ENCODE measurements around the gene RAB5IF. TPM values are rescaled to one million over a fixed set of nuclear protein-coding genes. Genes with fewer than 3 reads are reported as not detected.

Gene RAB5IF
- total and polyA plus RNA-seq, 9 of the 15 experiments (the other 6 are each of a cell fraction or from before 2014, with no cell fraction given) = 26.5 to 198 (median 134) TPM

- no peak overlapping the region for H3K27ac ChIP-seq (ENCODE audit: extremely low read depth, low read depth, low read length)
- peaks cover 46% of the 10 kb centered on the region; the same call in 2 of the 3 replicates for H3K36me3 ChIP-seq (ENCODE audit: control insufficient read depth, insufficient read depth, low read length)
- FAIRE-seq = no peak
- intact Hi-C loops (cut with micrococcal nuclease) (no loop called here), in situ Hi-C loops (cut with MboI) (no loop called here)
- no peak overlapping the region for H3K9ac ChIP-seq (ENCODE audit: insufficient read depth in 1 of 2, low read depth in 2 of 2, low read length in 2 of 2)
- BruUV-seq (replicated peaks) = no TSS peak
- no peak for DNase-seq (ENCODE audit: extremely low read depth in 1 of 4, low spot score in 3 of 4)
- peaks cover 5% of the 10 kb centered on the region for H4K20me1 ChIP-seq (replicated peaks; ENCODE audit: control insufficient read depth, insufficient read depth, low read length)
- no peaks in the 10 kb centered on the region for H3K27me3 ChIP-seq (ENCODE audit: control insufficient read depth in 2 of 2, insufficient read depth in 2 of 2, low read length in 2 of 2)
- POLR2A ChIA-PET = no interaction called here
- WGBS (ENCODE audit: insufficient coverage, low coverage, missing lambda C conversion rate) = 93% methylated on average over 4 of the region's 4 CpGs
- no peak overlapping the region for H3K4me2 ChIP-seq (ENCODE audit: insufficient read depth, low read length)
- no peaks in the 10 kb centered on the region for H3K9me1 ChIP-seq (ENCODE audit: control insufficient read depth, insufficient read depth, low read length)
- H3K79me2 ChIP-seq (ENCODE audit: control insufficient read depth, insufficient read depth, low read length) = peaks cover 9% of the 10 kb centered on the region
- no peak overlapping the region for H3K4me3 ChIP-seq
- no peak overlapping the region for H2AFZ ChIP-seq (ENCODE audit: low read depth, low read length)
- ATAC-seq = no peak
- H3K9me3 ChIP-seq (replicated peaks; ENCODE audit: control insufficient read depth, insufficient read depth, low read depth, low read length) = no peaks in the 10 kb centered on the region
- CTCF ChIA-PET (ENCODE audit: low intra/inter-chr PET ratio) = no interaction called here
- H3K4me1 ChIP-seq (replicated peaks in 1 of 2; ENCODE audit: control insufficient read depth in 2 of 2, insufficient read depth in 2 of 2, low read length in 2 of 2) = no peaks in the 10 kb centered on the region; a peak in 1 of 5 replicates
- no peak for TF ChIP-seq ZNF407 (IDR thresholded peaks at IDR 0.05; ENCODE audit: low read depth)
- TF ChIP-seq ZNF354B (CRISPR knock-in tag; IDR thresholded peaks at IDR 0.05) = no peak
- TF ChIP-seq MXD1 (CRISPR knock-in tag; IDR thresholded peaks at IDR 0.05; ENCODE audit: borderline replicate concordance, poor library complexity, severe bottlenecking) = no peak
- TF ChIP-seq SMAD2 (IDR thresholded peaks at IDR 0.05; ENCODE audit: low read depth, low read length) = no peak
- no peak for TF ChIP-seq POLR2B (IDR thresholded peaks at IDR 0.05; ENCODE audit: low read depth, partially characterized antibody)
- TF ChIP-seq SRF (CRISPR knock-in tag; IDR thresholded peaks at IDR 0.05) = no peak
- TF ChIP-seq TGIF2 (CRISPR knock-in tag; IDR thresholded peaks at IDR 0.05) = no peak
- TF ChIP-seq SMARCA5 (IDR thresholded peaks at IDR 0.05) = no peak
- TF ChIP-seq ZBTB26 (CRISPR knock-in tag; IDR thresholded peaks at IDR 0.05) = no peak
Observed at GRCh38 chr20:36582821-36583220, 22.8 kb upstream of the RAB5IF start.

Data from K562 (cell line).